Ovary (tissue), 9 donors: ENCODE measurements around the gene RAD9B. TPM values are rescaled to one million over a fixed set of nuclear protein-coding genes. Genes with fewer than 3 reads are reported as not detected.

Source experiments
- DNase-seq, 5 donors: peaks; one replicate each; pipeline ENCODE4 v3.0.0-alpha.2; 2019 to 2020
- H3K27ac ChIP-seq, 2 donors: fragments of 200-600 bp; one replicate each; pipeline versions ENCODE4 v1.5.1 to v1.8.0; 2019 to 2022
- H3K27me3 ChIP-seq: fragments of 200-600 bp; one replicate; pipeline ENCODE4 v1.8.0; 2022
- H3K36me3 ChIP-seq: fragments of 200-600 bp; sonication (generic); one replicate; pipeline ENCODE4 v1.5.1; 2019
- H3K4me1 ChIP-seq: one replicate; pipeline ENCODE4 v1.8.1; 2013; ENCODE audit warnings: mild to moderate bottlenecking, moderate library complexity; ENCODE audit not compliant: insufficient read depth
- H3K4me3 ChIP-seq: fragments of 200-600 bp; sonication (generic); one replicate; pipeline ENCODE4 v1.5.1; 2017
- H3K9me3 ChIP-seq, 2 donors: fragments of 200-600 bp in 1 of 2; sonication (generic) in 1 of 2; one replicate each; pipeline versions ENCODE4 v1.5.1 to v1.8.1; 2013 to 2019; ENCODE audit warnings: mild to moderate bottlenecking in 1 of 2, moderate library complexity in 1 of 2
- EP300 ChIP-seq: sonication (generic); formaldehyde crosslinking; IDR thresholded peaks from one replicate; pipeline ENCODE4 v1.6.1; 2017; ENCODE audit warnings: antibody characterized with exemption
- POLR2A ChIP-seq: fragments of 450-650 bp; IDR thresholded peaks from one replicate; pipeline ENCODE4 v1.6.1; 2017; ENCODE audit warnings: antibody characterized with exemption, mild to moderate bottlenecking, moderate library complexity
- WGBS, 3 donors: extraction: QIAGEN DNeasy Blood & Tissue Kit in 1 of 3; methylation state at CpG; one replicate each; pipeline versions ENCODE4 v1.1.5 to v1.1.7; 2013 to 2017; 5-methylcytosine and 5-hydroxymethylcytosine counted together
- intact Hi-C, 4 donors: fragments of 100-400 bp; cut with DNase I; formaldehyde crosslinking; loops; one replicate each; pipeline versions ENCODE4 v1.11.0 to v1.15.1; 2022 to 2023
- polyA plus RNA-seq, 2 donors: library from polyadenylated mRNA; stranded (reverse); fragments of 200-250 nt in 1 of 2; fragments of 350-450 nt in 1 of 2; fragmentation: Illumina TruSeq in 1 of 2; extraction: RNeasy Lipid Tissue Mini Kit (QIAGEN cat#74804) in 1 of 2; gene quantifications; one replicate each; pipeline ENCODE4 v1.2.3, GENCODE V29; 2013 to 2014
- small RNA-seq: library from RNA; depleted of rRNA; stranded (forward); fragments of <200 nt; gene quantifications from one replicate; pipeline ENCODE3, GENCODE V24; 2016
- total RNA-seq, 7 donors: library from RNA; depleted of rRNA in 2 of 7; stranded (reverse); fragments of >200 nt in 2 of 7; fragmentation: NEBNext Ultra II Directional in 3 of 7; extraction: Animal tissue kit (Norgen Biotek cat#: 25700) in 3 of 7; gene quantifications; one replicate each; pipeline versions ENCODE4 v1.1.0 to v1.2.4, GENCODE V29; 2016 to 2023
- TF ChIP-seq, protein P1 (sequence below), 3 donors: fragments of 450-650 bp in 2 of 3; fragments of 200-600 bp in 1 of 3; IDR thresholded peaks; one replicate each; pipeline versions ENCODE4 v1.5.1 to v1.8.0; 2016 to 2022; ENCODE audit warnings: antibody characterized with exemption in 3 of 3, mild to moderate bottlenecking in 1 of 3
- donor health status: DM: no; HTN: no; CAD: no; lungs with moderate emphysema.
- donor health status: DM: no; HTN: no; CAD: no.
- donor health status: Bipolar disorder and iron deficiency.
- donor health status: DM: yes; HTN: yes; CAD: no.
- donor health status: DM: no; HTN: no; CAD: no.
- donor health status: DM: yes; HTN: yes; CAD: no.

RAD9B gene
- total and polyA plus RNA-seq, 9 donors: 0.23 to 3.8 (median 1.4) TPM

DNA sequence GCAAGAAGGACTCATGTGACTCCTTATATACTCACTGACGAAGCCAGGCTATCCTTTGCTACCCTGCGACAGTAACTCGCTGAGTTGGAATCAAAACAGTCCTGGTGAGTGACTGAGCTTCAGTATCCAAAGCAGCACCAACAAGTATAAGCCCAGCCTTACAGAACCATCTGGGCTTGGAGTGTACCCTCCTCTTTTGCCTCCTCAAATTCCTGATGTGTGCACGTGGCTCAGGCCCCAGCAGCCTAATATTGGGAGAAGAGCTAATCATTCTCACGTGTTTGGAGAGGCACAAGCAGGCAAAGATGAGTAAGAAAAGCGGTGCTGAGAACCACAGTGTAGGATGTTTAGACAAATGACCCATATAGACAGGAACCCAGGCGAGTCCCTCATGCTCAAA, 46.5 kb downstream of the RAD9B start:
- Histone ChIP-seq H3K4me3 (no peak overlapping the region), H3K36me3 (no peaks in the 10 kb centered on the region), H3K27ac (no peak overlapping the region), H3K9me3 (no peaks in the 10 kb centered on the region), H3K4me1 (peaks cover 8% of the 10 kb centered on the region), H3K27me3 (no peaks in the 10 kb centered on the region)
- intact Hi-C loops: loop anchor here in 2 of 4 donors (5.0 to 10.0 kb wide), 2 partner anchors 46 to 54 kb away; no protein-coding TSS in a partner anchor
- 48 to 60% (median 53%) methylated on average over 7 of the region's 7 CpGs for WGBS, 3 donors
- no peak for TF ChIP-seq POLR2A
- TF ChIP-seq, protein P1, sequence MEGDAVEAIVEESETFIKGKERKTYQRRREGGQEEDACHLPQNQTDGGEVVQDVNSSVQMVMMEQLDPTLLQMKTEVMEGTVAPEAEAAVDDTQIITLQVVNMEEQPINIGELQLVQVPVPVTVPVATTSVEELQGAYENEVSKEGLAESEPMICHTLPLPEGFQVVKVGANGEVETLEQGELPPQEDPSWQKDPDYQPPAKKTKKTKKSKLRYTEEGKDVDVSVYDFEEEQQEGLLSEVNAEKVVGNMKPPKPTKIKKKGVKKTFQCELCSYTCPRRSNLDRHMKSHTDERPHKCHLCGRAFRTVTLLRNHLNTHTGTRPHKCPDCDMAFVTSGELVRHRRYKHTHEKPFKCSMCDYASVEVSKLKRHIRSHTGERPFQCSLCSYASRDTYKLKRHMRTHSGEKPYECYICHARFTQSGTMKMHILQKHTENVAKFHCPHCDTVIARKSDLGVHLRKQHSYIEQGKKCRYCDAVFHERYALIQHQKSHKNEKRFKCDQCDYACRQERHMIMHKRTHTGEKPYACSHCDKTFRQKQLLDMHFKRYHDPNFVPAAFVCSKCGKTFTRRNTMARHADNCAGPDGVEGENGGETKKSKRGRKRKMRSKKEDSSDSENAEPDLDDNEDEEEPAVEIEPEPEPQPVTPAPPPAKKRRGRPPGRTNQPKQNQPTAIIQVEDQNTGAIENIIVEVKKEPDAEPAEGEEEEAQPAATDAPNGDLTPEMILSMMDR (IDR thresholded peaks at IDR 0.05): no peak
- no peak for TF ChIP-seq EP300
- DNase-seq: peak in 1 of 5 donors; percentile 31

DNA sequence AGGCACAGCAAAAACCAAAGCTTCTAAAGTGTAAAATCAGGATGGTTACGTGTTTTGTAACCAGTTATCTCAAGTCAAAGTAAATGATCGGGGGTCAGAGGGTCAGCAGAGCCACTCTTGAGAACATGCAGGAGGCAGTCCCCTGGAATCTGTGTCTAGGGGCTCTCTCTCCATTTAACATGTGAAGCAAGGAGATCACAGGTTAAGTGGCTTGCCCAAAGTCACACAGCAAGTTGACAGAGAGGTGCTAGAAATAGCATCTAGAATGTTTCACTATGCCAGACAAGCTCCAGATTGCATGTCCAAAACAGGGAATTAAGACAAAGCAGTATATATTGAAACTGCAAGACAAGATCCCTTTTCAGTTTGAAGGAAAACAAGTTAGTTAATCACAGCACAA, 47.6 kb downstream of the RAD9B start:
- Histone ChIP-seq H3K27ac (peak overlapping the region in 1 of 2 donors; percentile 22), H3K9me3 (no peaks in the 10 kb centered on the region), H3K27me3 (no peaks in the 10 kb centered on the region), H3K4me1 (peaks cover 8% of the 10 kb centered on the region), H3K36me3 (no peaks in the 10 kb centered on the region), H3K4me3 (no peak overlapping the region)
- TF ChIP-seq, protein P1 (IDR thresholded peaks at IDR 0.05): no peak
- TF ChIP-seq EP300: no peak
- TF ChIP-seq POLR2A: no peak
- intact Hi-C loops: loop anchor here in 2 of 4 donors (5.0 to 10.0 kb wide), 2 partner anchors 45 to 53 kb away; no protein-coding TSS in a partner anchor
- no peak for DNase-seq
- WGBS, 3 donors: 67 to 75% (median 73%) methylated on average over 2 of the region's 2 CpGs

DNA sequence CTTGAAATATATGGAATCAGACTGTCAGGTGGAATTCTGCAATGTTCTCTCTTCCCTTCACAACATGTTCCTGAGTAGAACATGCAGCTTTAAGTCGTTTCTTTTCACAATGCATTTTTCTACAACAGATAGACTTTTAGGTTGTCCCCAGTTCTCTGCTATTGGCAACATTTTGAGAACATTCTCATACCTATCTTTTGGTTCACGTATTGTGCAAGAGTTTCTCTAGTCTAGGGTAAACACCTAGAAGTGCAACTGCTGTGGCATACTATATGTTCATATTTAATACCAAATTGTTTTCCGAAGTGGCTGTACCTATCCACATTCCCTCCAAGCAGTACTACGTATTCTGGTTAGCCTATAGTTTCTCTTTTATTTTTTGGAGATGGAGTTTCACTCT, 48.9 kb downstream of the RAD9B start:
- H3K4me1 ChIP-seq: peaks cover 8% of the 10 kb centered on the region
- TF ChIP-seq POLR2A: no peak
- 76 to 86% (median 84%) methylated on average over 4 of the region's 4 CpGs for WGBS, 3 donors

More for the DNA sequence above, 48.9 kb downstream of the RAD9B start:
- H3K27ac ChIP-seq: no peak overlapping the region
- no peak overlapping the region for H3K4me3 ChIP-seq
- H3K27me3 ChIP-seq: no peaks in the 10 kb centered on the region
- H3K9me3 ChIP-seq: no peaks in the 10 kb centered on the region
- intact Hi-C loops: no loop called here
- DNase-seq: no peak
- no peaks in the 10 kb centered on the region for H3K36me3 ChIP-seq

Small RNA genes within 50 kb of the gene (small RNA-seq; reads per million reads assigned to genes)
- not detected for gene RF00278

Other genes with a start within 250 kb of the RAD9B start
- 100 to 1,000 TPM in 4 of 7 donors, 10 to 100 TPM in 3; 60.4 to 164 (median 137) TPM for gene ATP2A2, start 221.1 kb upstream of the RAD9B start, total RNA-seq
- 100 to 1,000 TPM in 1 of 2 donors, 10 to 100 TPM in 1; 54.2 to 183 TPM for gene ATP2A2, start 221.1 kb upstream of the RAD9B start, polyA plus RNA-seq
- gene ANAPC7, start 98.6 kb upstream of the RAD9B start, total RNA-seq: 10 to 100 TPM; 24.9 to 65.0 (median 41.7) TPM
- 10 to 100 TPM; 23.6 to 66.7 TPM for gene ANAPC7, start 98.6 kb upstream of the RAD9B start, polyA plus RNA-seq
- 100 to 1,000 TPM in 3 of 7 donors, 10 to 100 TPM in 4; 75.9 to 170 (median 92.9) TPM for gene ARPC3, start 52.0 kb upstream of the RAD9B start, total RNA-seq
- gene ARPC3, start 52.0 kb upstream of the RAD9B start, polyA plus RNA-seq: 100 to 1,000 TPM; 159 to 253 TPM
- gene GPN3, start 34.1 kb upstream of the RAD9B start, total RNA-seq: 10 to 100 TPM; 15.5 to 32.5 (median 23.2) TPM
- 10 to 100 TPM; 20.9 to 30.4 TPM for gene GPN3, start 34.1 kb upstream of the RAD9B start, polyA plus RNA-seq
- 10 to 100 TPM in 4 of 7 donors, 1 to 10 TPM in 3; 6.5 to 12.3 (median 10.1) TPM for gene FAM216A, start 33.5 kb upstream of the RAD9B start, total RNA-seq
- gene FAM216A, start 33.5 kb upstream of the RAD9B start, polyA plus RNA-seq: 10 to 100 TPM in 1 of 2 donors, 1 to 10 TPM in 1; 8.8 to 11.3 TPM
- 10 to 100 TPM; 51.3 to 94.4 (median 66.6) TPM for gene VPS29, start 220 bp upstream of the RAD9B start, total RNA-seq
- 100 to 1,000 TPM; 106 to 134 TPM for gene VPS29, start 220 bp upstream of the RAD9B start, polyA plus RNA-seq
- gene PPTC7, start 81.0 kb downstream of the RAD9B start, total RNA-seq: 10 to 100 TPM; 13.5 to 25.5 (median 22.5) TPM
- 10 to 100 TPM in 1 of 2 donors, 1 to 10 TPM in 1; 10.0 to 19.2 TPM for gene PPTC7, start 81.0 kb downstream of the RAD9B start, polyA plus RNA-seq
- 100 to 1,000 TPM in 1 of 7 donors, 10 to 100 TPM in 6; 43.3 to 122 (median 47.9) TPM for gene TCTN1, start 111.8 kb downstream of the RAD9B start, total RNA-seq
- gene TCTN1, start 111.8 kb downstream of the RAD9B start, polyA plus RNA-seq: 10 to 100 TPM; 32.7 to 96.1 TPM
- 10 to 100 TPM in 5 of 7 donors, 1 to 10 TPM in 2; 6.4 to 14.5 (median 10.5) TPM for gene HVCN1, start 186.8 kb downstream of the RAD9B start, total RNA-seq
- 10 to 100 TPM; 14.6 to 19.4 TPM for gene HVCN1, start 186.8 kb downstream of the RAD9B start, polyA plus RNA-seq
- gene PPP1CC, start 240.6 kb downstream of the RAD9B start, total RNA-seq: 100 to 1,000 TPM; 102 to 143 (median 126) TPM
- gene PPP1CC, start 240.6 kb downstream of the RAD9B start, polyA plus RNA-seq: 100 to 1,000 TPM in 1 of 2 donors, 10 to 100 TPM in 1; 94.4 to 158 TPM